ENCODE measurements around the gene ADK. TPM values are rescaled to one million over a fixed set of nuclear protein-coding genes. Genes with fewer than 3 reads are reported as not detected.

Gene ADK
- total and polyA plus RNA-seq, 2 of the 4 experiments (the other 2 are of a cell fraction): 30.6 to 40.9 TPM

DNA sequence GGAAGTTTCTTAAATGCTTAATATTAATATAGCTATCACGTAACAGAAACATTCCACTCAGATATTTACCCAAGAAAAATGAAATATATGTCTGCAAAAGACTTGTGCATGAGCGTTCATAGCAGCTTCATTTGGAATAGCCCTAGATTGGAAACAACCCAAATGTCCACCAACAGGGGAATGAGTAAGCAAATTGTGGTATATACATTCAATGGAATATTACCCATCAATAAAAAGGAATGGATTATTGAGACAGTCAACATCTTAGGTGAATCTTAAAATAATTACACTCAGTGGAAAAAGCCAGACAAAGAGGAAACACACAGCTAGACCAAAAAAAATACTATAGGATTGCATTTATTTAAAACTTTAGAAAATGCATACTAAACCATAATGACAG is 585.0 kb downstream of the ADK start:
- peaks cover 4% of the 10 kb centered on the region; the same call in 1 of the 2 replicates for H3K9me3 ChIP-seq (ENCODE audit: control insufficient read depth, insufficient read depth, low read length)
- H4K8ac ChIP-seq (ENCODE audit: low read depth in 2 of 2, low read length in 2 of 2): no peak overlapping the region
- H3K4me3 ChIP-seq (ENCODE audit: insufficient read depth, low read depth, low read length): no peak overlapping the region
- dilution Hi-C loops (cut with HindIII; ENCODE audit: low sequenced_read_pairs, unreplicated experiment) (no loop called here), intact Hi-C loops (cut with micrococcal nuclease) (no loop called here), in situ Hi-C loops (cut with MboI; ENCODE audit: low sequenced_read_pairs) (no loop called here)
- no peak overlapping the region for H4K5ac ChIP-seq (ENCODE audit: low read depth, low read length)
- no peak overlapping the region for H2AK9ac ChIP-seq (replicated peaks; ENCODE audit: low read depth, low read length, poor library complexity)
- no TSS peak for BruUV-seq (replicated peaks)
- no peak overlapping the region for H3K14ac ChIP-seq (replicated peaks; ENCODE audit: low read depth, low read length)
- no peak overlapping the region for H3K56ac ChIP-seq (ENCODE audit: extremely low read depth, insufficient read depth, low read length)
- no peak overlapping the region for H2BK20ac ChIP-seq (ENCODE audit: low read depth, low read length)
- ChIA-PET POLR2A (ENCODE audit: unreplicated experiment) (no interaction called here), CTCF (interaction anchor here (0.5 kb wide), 2 partner anchors 9 to 403 kb away, joined by 4 read pairs; no protein-coding TSS in a partner anchor)
- ATAC-seq (ENCODE audit: low read depth) (no peak), DNase-seq (no peak)
- no peaks in the 10 kb centered on the region for H3K4me1 ChIP-seq (ENCODE audit: control insufficient read depth, insufficient read depth, low read length)
- H3K36me3 ChIP-seq (ENCODE audit: control insufficient read depth, insufficient read depth, low read length): no peaks in the 10 kb centered on the region
- H4K91ac ChIP-seq (ENCODE audit: insufficient read depth, low read depth, low read length): no peak overlapping the region
- no peak overlapping the region for H3K27ac ChIP-seq (ENCODE audit: insufficient read depth, low read length)
- no peak overlapping the region for H3K18ac ChIP-seq (ENCODE audit: low read depth, low read length)
- no peak overlapping the region for H3K23ac ChIP-seq (ENCODE audit: low read depth, low read length)
- no peak overlapping the region for H2AFZ ChIP-seq (replicated peaks; ENCODE audit: low read length, poor library complexity)
- no CpG with 5 or more reads among the region's 2 CpGs for WGBS, 2 experiments (ENCODE audit: extremely low coverage in 2 of 2, insufficient read length in 1 of 2)
- no peak overlapping the region for H3K4ac ChIP-seq (ENCODE audit: low read depth, low read length)
- H3K9ac ChIP-seq (ENCODE audit: low read depth, low read length): no peak overlapping the region
- H2AK5ac ChIP-seq (ENCODE audit: low read depth, low read length): no peak overlapping the region
- TF ChIP-seq MXI1 (IDR thresholded peaks at IDR 0.05; ENCODE audit: borderline replicate concordance, low read depth, low read length): no peak
- no peak for TF ChIP-seq MAZ (IDR thresholded peaks at IDR 0.05; ENCODE audit: borderline replicate concordance, low read depth, low read length)
- TF ChIP-seq FOS (IDR thresholded peaks at IDR 0.05; ENCODE audit: low read depth, low read length): no peak
- no peak for TF ChIP-seq CHD1 (IDR thresholded peaks at IDR 0.05; ENCODE audit: low read depth, low read length)
- no peak for TF ChIP-seq RAD21 (IDR thresholded peaks at IDR 0.05; ENCODE audit: low read length)
- TF ChIP-seq POLR2A (IDR thresholded peaks at IDR 0.05; ENCODE audit: low read depth, low read length): no peak
- no peak for TF ChIP-seq BHLHE40 (IDR thresholded peaks at IDR 0.05; ENCODE audit: low read depth, low read length)
- TF ChIP-seq NFE2L2 (IDR thresholded peaks at IDR 0.05; ENCODE audit: low read depth, low read length): no peak
- no peak overlapping the region for H2BK120ac ChIP-seq (ENCODE audit: low read depth, low read length)
- no peaks in the 10 kb centered on the region for H4K20me1 ChIP-seq (ENCODE audit: insufficient read depth, low read length)
- no peaks in the 10 kb centered on the region for H3K79me1 ChIP-seq (ENCODE audit: low read depth in 1 of 2, low read length in 2 of 2)
- no peaks in the 10 kb centered on the region; the same call in 1 of the 2 replicates for H3K9me1 ChIP-seq (ENCODE audit: insufficient read depth, low read length)
- no peak overlapping the region for H2BK5ac ChIP-seq (ENCODE audit: low read depth, low read length, poor library complexity, severe bottlenecking)
- H3K4me2 ChIP-seq (ENCODE audit: low read depth, low read length): no peak overlapping the region
- no peaks in the 10 kb centered on the region for H3K27me3 ChIP-seq (ENCODE audit: control insufficient read depth, insufficient read depth, low read length)
- no peak overlapping the region for H2BK15ac ChIP-seq (ENCODE audit: low read depth, low read length)

Measured in IMR-90 (cell line).